Endothelial cell of umbilical vein (primary cell): ENCODE measurements around the gene DCC.

Experiments used
- EZH2 ChIP-seq: IDR thresholded peaks from 2 replicates; pipeline ENCODE4 v1.6.1; 2012; ENCODE audit warnings: borderline replicate concordance, low read depth, mild to moderate bottlenecking, moderate library complexity, low read length, inconsistent platforms; ENCODE audit not compliant: severe bottlenecking
- FOS ChIP-seq: IDR thresholded peaks from 2 replicates; pipeline ENCODE4 v1.6.1; 2011; ENCODE audit warnings: mild to moderate bottlenecking, low read length, moderate library complexity, borderline replicate concordance; ENCODE audit not compliant: insufficient read depth
- JUN ChIP-seq: IDR thresholded peaks from 2 replicates; pipeline ENCODE4 v1.6.1; 2011; ENCODE audit warnings: borderline replicate concordance, low read depth; ENCODE audit not compliant: insufficient read length, insufficient read depth
- POLR2A ChIP-seq: IDR thresholded peaks from 2 replicates; pipeline ENCODE4 v1.6.1; 2012; ENCODE audit warnings: low read depth, mild to moderate bottlenecking, control low read depth, low read length
- POLR2AphosphoS5 ChIP-seq: IDR thresholded peaks from 2 replicates; pipeline ENCODE4 v1.6.1; 2012; ENCODE audit warnings: low read depth, mild to moderate bottlenecking, control low read depth, low read length, moderate library complexity; ENCODE audit not compliant: insufficient read depth
- TF ChIP-seq, protein P1 (sequence below), 2 donors: IDR thresholded peaks; 1 replicate in 1 of 2; 2 replicates in 1 of 2; pipeline ENCODE4 v1.5.1; 2011; ENCODE audit warnings: low read length in 2 of 2, mild to moderate bottlenecking in 2 of 2, moderate library complexity in 2 of 2, control low read depth in 1 of 2, inconsistent platforms in 1 of 2, low read depth in 1 of 2; ENCODE audit not compliant: insufficient read depth in 1 of 2; ENCODE audit errors: extremely low read depth in 1 of 2

DNA sequence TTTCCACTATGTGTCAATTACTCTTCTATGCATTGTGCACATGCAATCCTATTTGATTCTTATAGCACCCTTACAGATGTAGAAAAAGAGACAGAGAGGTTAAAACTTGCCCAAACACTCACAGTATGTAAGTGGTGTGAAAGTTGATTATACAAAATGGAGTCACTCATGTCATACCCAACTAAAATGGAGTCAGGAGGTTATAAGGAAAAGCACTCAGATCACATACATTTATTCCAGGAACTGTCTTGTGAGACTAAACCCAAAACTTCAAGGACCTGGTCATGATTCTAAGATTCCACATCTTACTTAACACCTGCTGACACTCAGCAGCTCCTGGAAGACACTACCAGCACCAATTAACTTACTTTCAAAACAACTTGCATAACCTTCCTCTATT, 1081.9 kb downstream of the DCC start:
- TF ChIP-seq, protein P1, sequence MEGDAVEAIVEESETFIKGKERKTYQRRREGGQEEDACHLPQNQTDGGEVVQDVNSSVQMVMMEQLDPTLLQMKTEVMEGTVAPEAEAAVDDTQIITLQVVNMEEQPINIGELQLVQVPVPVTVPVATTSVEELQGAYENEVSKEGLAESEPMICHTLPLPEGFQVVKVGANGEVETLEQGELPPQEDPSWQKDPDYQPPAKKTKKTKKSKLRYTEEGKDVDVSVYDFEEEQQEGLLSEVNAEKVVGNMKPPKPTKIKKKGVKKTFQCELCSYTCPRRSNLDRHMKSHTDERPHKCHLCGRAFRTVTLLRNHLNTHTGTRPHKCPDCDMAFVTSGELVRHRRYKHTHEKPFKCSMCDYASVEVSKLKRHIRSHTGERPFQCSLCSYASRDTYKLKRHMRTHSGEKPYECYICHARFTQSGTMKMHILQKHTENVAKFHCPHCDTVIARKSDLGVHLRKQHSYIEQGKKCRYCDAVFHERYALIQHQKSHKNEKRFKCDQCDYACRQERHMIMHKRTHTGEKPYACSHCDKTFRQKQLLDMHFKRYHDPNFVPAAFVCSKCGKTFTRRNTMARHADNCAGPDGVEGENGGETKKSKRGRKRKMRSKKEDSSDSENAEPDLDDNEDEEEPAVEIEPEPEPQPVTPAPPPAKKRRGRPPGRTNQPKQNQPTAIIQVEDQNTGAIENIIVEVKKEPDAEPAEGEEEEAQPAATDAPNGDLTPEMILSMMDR (IDR thresholded peaks at IDR 0.05; ENCODE audit: extremely low read depth in 1 of 2, insufficient read depth in 1 of 2, low read depth in 1 of 2, low read length in 2 of 2): no peak
- TF ChIP-seq POLR2AphosphoS5 (no peak), JUN (no peak), POLR2A (no peak), EZH2 (no peak), FOS (no peak)
